GM21367 (cell line): Measurements from ENCODE around the gene TUG1.
A peak's percentile ranks its signal among the peaks of the same experiment; 100 is the strongest.

ENCODE experiments used
- ATAC-seq: cut with Tn5 transposase; IDR thresholded peaks from one replicate; pipeline ENCODE4 v1.9.1; 2021; ENCODE audit not compliant: unreplicated experiment

The TUG1 gene

DNA sequence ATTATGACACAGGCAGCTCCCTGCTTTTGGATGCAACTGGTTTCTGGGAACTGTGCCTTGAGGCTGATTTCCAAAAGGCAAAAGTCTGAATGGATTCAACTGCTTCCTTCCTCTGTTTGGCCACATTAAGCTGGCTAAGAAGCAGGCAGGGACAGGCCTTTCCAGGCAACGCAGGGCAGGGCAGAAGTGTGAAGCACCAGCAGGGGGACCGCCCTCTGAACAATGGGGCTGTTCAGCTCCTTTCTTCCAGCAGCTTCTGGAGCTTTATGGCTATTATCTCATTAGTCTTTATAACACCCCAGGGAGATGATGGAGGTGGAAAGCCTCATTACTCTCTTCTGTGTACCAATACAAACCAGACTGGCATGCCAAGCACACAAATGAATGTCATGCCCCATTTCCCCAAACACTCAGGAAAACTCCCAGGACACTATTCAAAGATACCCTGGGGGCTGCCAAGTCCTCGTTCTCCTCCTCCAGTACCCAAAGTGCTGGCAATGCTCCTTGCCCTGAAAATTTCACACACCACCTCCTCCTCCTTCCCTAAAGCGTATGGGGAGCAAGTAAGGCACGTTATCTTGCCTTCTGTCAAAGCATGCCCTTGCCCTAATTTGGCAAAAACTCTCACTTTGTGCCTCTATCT lies 21.8 kb upstream of the TUG1 start:
- ATAC-seq: no peak

DNA sequence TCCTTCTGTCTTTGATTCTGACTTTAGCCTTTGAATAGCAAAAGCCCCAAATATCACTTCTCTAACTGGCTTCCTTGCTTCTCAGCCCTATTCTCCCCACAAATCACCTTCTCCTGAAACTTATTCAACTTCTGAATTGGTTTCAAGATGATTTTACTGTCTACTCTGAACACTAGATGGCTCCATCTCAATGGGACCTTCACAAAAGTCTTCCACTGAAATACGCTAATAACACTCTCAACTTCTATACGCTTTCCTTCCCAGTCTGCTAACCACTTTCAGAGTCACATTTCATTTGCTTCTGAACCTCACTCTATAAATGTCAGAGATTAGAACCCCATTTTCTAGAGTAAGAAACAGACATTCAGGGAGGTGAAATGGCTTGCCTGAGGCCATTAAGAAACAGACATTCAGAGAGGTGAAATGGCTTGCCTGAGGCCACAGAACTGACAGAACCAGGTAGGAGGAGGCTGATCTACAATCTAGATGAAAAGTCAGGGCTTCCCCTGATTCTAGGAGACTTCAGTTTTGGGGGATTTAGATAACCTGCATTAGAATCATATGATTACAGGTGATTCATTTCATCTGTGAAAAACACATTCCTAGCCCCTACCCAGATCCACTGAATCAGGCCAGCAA lies 21.1 kb upstream of the TUG1 start:
- ATAC-seq: no peak

DNA sequence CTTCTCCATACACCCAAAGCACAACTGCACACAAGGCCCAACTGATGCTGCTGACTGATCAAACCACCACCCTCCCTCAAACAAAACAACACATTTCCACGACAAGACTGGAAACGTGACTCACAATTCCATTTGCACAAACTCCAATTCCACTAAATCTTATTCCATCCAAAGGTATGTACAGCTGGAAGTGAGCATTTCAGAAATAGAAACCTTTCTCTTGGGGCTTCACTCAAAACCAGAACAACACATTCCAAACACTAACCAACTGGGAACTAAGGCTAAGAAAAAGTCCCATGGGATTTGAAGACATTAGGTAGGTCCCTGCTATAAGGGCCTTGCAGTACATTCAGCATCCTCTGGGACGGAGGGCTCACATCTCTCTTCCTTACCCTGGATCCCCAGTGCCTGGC lies 20.1 kb upstream of the TUG1 start:
- no peak for ATAC-seq

GRCh38 chr22:30949934-30950660 lies 19.0 kb upstream of the TUG1 start:
- no peak for ATAC-seq

GRCh38 chr22:30953206-30953605 lies 15.9 kb upstream of the TUG1 start:
- ATAC-seq: no peak

- ATAC-seq: no peak
Measured at GRCh38 chr22:30955153-30955552, 13.9 kb upstream of the TUG1 start.

- ATAC-seq: no peak
Measured at GRCh38 chr22:30964858-30965257, 4.2 kb upstream of the TUG1 start.

DNA sequence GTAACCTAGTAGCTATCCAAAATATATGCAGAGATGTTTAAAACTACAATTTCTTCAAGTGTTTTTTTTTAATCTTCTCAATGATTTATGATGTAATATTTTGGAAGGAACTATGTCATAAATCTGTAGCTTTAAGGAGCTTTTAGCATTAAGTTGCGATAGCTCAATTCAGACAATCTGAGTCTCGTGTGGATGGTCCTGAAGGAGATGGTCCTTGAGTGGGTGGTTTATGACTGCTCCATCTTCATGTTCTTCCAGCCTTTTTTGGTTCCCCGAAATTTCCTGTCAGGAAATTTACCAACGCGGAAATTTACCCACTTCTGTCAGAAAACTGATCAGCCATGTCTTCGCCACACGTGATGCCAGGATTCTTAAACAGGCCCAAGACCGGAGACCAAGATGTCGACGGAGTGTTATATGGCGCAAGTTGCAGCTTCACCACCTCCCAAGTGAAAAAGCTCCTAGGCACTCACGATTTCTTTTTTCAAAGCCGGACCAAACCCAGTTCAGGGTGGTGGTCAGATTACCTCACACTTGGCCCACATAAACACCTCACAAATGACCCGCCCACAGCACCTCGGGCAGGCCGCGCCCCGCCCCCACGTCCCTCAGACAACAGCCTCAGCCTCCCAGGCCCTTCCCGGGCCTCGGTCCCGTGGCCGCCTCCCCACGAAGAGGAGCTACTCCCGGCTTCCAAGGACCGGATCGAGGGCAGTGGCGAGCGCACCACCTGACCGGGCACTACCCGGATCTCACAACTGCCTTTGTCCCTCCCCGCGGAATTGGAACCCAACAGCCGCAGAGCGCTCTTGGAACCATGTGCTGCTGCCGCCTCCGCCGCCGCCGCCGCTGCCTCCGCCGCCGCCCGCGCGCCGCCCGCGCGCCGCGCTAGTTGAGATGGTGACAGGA lies 796 bp upstream of the TUG1 start, which contains the start of gene MORC2:
Gene MORC2 (minus strand): TSS at position 760 of the 909 bp plus-strand sequence. CDS start 885 bp downstream, outside the sequence.
- ATAC-seq: peak; percentile 5

DNA sequence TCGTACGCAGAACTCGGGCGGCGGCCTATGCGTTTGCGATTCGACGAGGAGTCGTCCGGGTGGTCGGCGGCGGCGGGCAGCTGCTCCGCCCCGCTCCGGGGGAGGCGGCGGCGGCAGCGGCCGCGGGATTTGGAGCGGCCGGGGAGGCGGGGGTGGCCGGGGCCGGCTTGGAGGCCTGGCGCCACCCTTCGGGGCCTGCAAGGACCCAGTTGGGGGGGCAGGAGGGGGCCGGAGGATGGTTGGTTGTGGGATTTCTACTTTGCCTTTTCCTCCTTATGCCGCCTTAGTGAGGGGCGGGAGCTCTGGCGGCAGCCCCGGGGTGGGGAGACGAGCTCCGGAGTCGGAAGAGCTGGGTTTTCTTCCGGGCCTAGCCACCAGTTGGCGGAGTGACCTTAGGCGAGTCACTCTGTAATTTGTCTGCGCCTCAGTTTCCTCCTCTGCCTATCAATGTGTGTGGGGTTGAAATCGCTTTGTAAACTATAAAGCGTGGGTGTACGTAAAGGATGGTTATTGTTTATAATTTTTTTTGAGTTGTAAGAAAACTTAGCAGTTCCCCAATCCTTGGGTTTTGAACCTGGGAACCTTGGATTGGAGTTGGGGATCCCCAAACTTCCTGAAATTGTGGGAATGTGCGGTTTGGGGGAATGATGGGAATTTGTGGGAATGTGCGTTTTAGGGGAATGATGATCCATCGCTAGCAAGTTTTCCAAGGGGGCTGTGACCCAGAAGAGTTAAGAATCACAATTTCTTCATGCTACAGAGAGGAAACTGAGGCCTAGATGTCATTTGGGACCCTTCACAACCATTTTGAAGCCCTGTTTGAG lies 679 bp downstream of the TUG1 start:
- ATAC-seq: peak; percentile 24

DNA sequence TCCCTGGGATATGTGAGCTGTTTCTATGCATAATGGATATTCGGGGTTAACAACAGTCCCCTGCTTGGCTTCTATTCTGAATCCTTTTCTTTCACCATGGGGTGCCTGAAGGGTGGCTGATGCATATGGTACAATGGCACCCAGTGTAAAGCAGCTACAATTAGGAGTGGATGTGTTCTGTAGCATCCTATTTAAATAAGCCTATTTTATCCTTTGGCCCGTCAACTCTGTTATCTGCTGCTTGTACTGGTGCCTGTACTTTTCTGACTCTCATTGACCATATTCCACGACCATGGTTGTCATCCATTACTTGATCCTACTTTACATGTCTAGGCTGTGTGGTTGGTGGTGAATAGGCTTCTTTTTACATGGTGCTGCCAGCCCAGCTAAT lies 1.3 kb downstream of the TUG1 start:
- no peak for ATAC-seq

- no peak for ATAC-seq
Measured at GRCh38 chr22:30978304-30978962, 9.4 kb downstream of the TUG1 start.

DNA sequence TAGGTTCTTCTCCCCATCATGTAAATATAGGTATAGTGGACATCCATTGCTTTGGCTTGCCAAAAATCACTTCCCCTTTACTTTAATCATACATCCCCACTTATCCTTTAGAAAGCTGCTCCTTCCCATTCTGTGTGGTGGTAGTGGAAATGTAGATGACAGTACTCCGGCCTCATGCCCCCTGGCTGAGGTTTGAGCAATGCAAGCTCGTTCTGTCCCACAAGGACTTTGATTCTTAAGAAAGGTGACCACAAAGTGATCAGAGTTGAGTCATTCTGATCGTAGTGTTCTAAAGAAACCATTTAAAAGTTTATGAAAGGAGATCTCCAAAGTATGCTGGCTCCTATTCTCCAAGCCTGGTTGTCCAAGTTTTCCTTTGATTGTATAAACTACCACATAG lies 10.9 kb downstream of the TUG1 start:
- no peak for ATAC-seq

- no peak for ATAC-seq
Measured at GRCh38 chr22:30982512-30982911, 13.4 kb downstream of the TUG1 start.

- no peak for ATAC-seq
Measured at GRCh38 chr22:30984317-30984716, 15.3 kb downstream of the TUG1 start.

- ATAC-seq: no peak
Measured at GRCh38 chr22:30985561-30986208, 16.6 kb downstream of the TUG1 start.

DNA sequence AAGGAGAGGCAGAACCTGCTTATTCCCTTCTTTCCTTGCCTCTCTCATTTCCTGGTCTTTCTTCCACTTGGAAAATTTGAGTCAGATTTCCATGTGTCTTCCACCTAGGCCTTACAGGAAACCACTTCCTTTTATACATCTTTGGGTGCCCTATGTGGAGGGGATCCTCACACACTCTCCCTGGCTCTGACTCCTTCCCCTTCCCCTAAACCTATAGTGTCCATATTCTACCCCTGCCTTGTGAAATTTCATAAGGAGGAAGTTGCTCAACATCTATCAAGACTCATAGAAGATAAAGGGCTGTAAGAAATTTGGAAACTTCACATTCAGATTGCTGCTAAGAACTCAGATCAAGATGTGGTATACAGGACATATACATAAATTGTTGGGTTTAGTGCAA lies 20.4 kb downstream of the TUG1 start:
- ATAC-seq: no peak

DNA sequence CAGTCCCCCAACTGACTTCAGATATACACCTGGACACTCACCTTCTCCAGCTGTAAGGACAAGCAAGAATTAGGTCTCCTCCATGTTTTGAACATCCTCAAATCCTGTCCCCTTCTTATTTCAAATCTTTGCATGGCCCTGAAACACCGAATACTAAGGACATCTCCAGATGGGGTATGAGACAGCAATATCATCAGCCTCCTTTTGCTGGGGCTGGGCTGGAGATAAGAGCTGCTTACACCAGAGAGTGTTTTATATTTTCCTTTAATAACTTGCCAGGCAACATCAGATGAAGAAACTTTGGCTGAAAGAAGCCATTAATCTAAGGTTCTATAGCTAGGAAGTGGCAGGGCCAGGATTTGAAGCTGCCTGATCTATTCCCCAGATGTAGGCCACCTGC lies 21.6 kb downstream of the TUG1 start:
- ATAC-seq: no peak

- no peak for ATAC-seq
Measured at GRCh38 chr22:30992565-30992964, 23.5 kb downstream of the TUG1 start.

DNA sequence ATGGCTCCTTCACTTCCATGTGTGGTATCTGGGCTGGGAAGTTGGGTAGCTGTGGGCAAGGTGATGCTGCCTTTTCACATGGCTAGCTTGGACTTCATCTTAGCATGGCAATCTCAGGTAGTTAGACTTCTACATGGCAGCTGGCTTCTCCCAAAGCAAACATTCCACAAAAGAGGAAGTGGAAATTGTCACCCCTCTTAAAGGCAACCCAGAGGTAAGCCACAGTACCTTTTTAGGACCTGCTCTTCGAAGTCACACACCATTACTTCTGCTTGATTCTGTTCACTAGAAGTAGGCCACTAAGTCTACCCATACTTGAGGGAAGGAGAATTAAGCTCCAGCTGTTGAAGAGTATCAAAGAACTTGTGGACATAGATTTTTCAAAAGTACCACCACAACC lies 25.9 kb downstream of the TUG1 start:
- ATAC-seq: no peak
